Ramos (cell line): ENCODE measurements around the gene TAS2R30.

Experiments used
- in situ Hi-C: fragments of 300-500 bp; cut with MboI; formaldehyde crosslinking; loops from one replicate; pipeline ENCODE4 v1.14.3; 2022; ENCODE audit warnings: low sequenced_read_pairs; ENCODE audit not compliant: unreplicated experiment

Gene TAS2R30

GRCh38 chr12:11134305-11134704, at the start of gene TAS2R30:
Gene TAS2R30 (minus strand): TSS chr12:11134644. CDS start chr12:11134244, 400 bp downstream.
- in situ Hi-C loops: no loop called here

- in situ Hi-C loops: loop anchor here (25.0 kb wide), 1 partner anchor 421 kb away; no protein-coding TSS in a partner anchor
Measured at GRCh38 chr12:11183011-11183410, 48.6 kb upstream of the TAS2R30 start.

- in situ Hi-C loops: loop anchor here (25.0 kb wide), 1 partner anchor 420 kb away; no protein-coding TSS in a partner anchor
Measured at GRCh38 chr12:11182529-11182928, 48.1 kb upstream of the TAS2R30 start.

GRCh38 chr12:11178250-11178649, 43.8 kb upstream of the TAS2R30 start:
- in situ Hi-C loops: loop anchor here (25.0 kb wide), 1 partner anchor 416 kb away; no protein-coding TSS in a partner anchor

GRCh38 chr12:11174022-11174421, 39.6 kb upstream of the TAS2R30 start:
- in situ Hi-C loops: no loop called here

- in situ Hi-C loops: no loop called here
Measured at GRCh38 chr12:11171969-11172675, 37.7 kb upstream of the TAS2R30 start.

GRCh38 chr12:11171145-11171968, 36.9 kb upstream of the TAS2R30 start, which contains the start of gene SMIM10L1:
Gene SMIM10L1 (plus strand): TSS chr12:11171194. CDS start chr12:11171357, 163 bp downstream.
- in situ Hi-C loops: no loop called here

GRCh38 chr12:11170810-11171144, 36.3 kb upstream of the TAS2R30 start:
- in situ Hi-C loops: no loop called here

GRCh38 chr12:11166300-11166699, 31.9 kb upstream of the TAS2R30 start:
- in situ Hi-C loops: no loop called here

GRCh38 chr12:11164384-11164783, 29.9 kb upstream of the TAS2R30 start:
- in situ Hi-C loops: no loop called here

- in situ Hi-C loops: no loop called here
Measured at GRCh38 chr12:11162502-11162901, 28.1 kb upstream of the TAS2R30 start.

GRCh38 chr12:11158885-11159444, 24.5 kb upstream of the TAS2R30 start:
- in situ Hi-C loops: no loop called here

GRCh38 chr12:11154400-11154925, 20.0 kb upstream of the TAS2R30 start:
- in situ Hi-C loops: no loop called here

- in situ Hi-C loops: no loop called here
Measured at GRCh38 chr12:11152725-11153124, 18.3 kb upstream of the TAS2R30 start.

- in situ Hi-C loops: no loop called here
Measured at GRCh38 chr12:11150832-11151231, 16.4 kb upstream of the TAS2R30 start.

- in situ Hi-C loops: no loop called here
Measured at GRCh38 chr12:11147420-11147819, 13.0 kb upstream of the TAS2R30 start.

GRCh38 chr12:11144297-11144696, 9.9 kb upstream of the TAS2R30 start:
- in situ Hi-C loops: no loop called here

GRCh38 chr12:11143352-11143751, 8.9 kb upstream of the TAS2R30 start:
- in situ Hi-C loops: no loop called here

GRCh38 chr12:11136075-11136474, 1.6 kb upstream of the TAS2R30 start:
- in situ Hi-C loops: no loop called here

GRCh38 chr12:11133816-11134215, 628 bp downstream of the TAS2R30 start:
- in situ Hi-C loops: no loop called here

GRCh38 chr12:11133162-11133561, 1.3 kb downstream of the TAS2R30 start:
- in situ Hi-C loops: no loop called here
